H9 (cell line): ENCODE measurements around the gene FN1. TPM values are rescaled to one million over a fixed set of nuclear protein-coding genes. Genes with fewer than 3 reads are reported as not detected.

Experiments
- DNase-seq: peaks from one replicate; pipeline ENCODE4 v3.0.0-alpha.2; 2017
- H2AFZ ChIP-seq: one replicate; pipeline ENCODE4 v1.6.1; 2013; ENCODE audit warnings: mild to moderate bottlenecking, low read length, control low read depth, moderate library complexity
- H2AK5ac ChIP-seq: 2 replicates; pipeline ENCODE4 v1.6.1; 2013; ENCODE audit warnings: low read length, control low read depth, mixed read lengths; ENCODE audit not compliant: insufficient read length
- H2BK120ac ChIP-seq: one replicate; pipeline ENCODE4 v1.6.1; 2013; ENCODE audit warnings: low read depth, mild to moderate bottlenecking, low read length, control low read depth, inconsistent platforms; ENCODE audit not compliant: poor library complexity, severe bottlenecking
- H2BK12ac ChIP-seq: 2 replicates; pipeline ENCODE4 v1.6.1; 2013; ENCODE audit warnings: low read length, control low read depth, mixed read lengths, low read depth; ENCODE audit not compliant: insufficient read length
- H2BK15ac ChIP-seq: 2 replicates; pipeline ENCODE4 v1.6.1; 2013; ENCODE audit warnings: low read depth, low read length, control low read depth
- H2BK20ac ChIP-seq: one replicate; pipeline ENCODE4 v1.6.1; 2013; ENCODE audit warnings: low read depth, mild to moderate bottlenecking, low read length, control low read depth, inconsistent platforms; ENCODE audit not compliant: poor library complexity, severe bottlenecking
- H2BK5ac ChIP-seq: 2 replicates; pipeline ENCODE4 v1.6.1; 2013; ENCODE audit warnings: low read length, control low read depth, mixed read lengths; ENCODE audit not compliant: insufficient read length
- H3K14ac ChIP-seq: 2 replicates; pipeline ENCODE4 v1.6.1; 2013; ENCODE audit warnings: low read length, control low read depth; ENCODE audit not compliant: insufficient read depth
- H3K18ac ChIP-seq: 2 replicates; pipeline ENCODE4 v1.6.1; 2013; ENCODE audit warnings: low read depth, mild to moderate bottlenecking, mixed read lengths, low read length, control low read depth; ENCODE audit not compliant: insufficient read length
- H3K23ac ChIP-seq: 2 replicates; pipeline ENCODE4 v1.6.1; 2013; ENCODE audit warnings: low read length, control low read depth, mixed read lengths, low read depth; ENCODE audit not compliant: insufficient read length
- H3K23me2 ChIP-seq: 2 replicates; pipeline ENCODE4 v1.6.1; 2013; ENCODE audit warnings: low read depth, mild to moderate bottlenecking, mixed read lengths, low read length, control low read depth; ENCODE audit not compliant: insufficient read length, poor library complexity, severe bottlenecking
- H3K27ac ChIP-seq: 2 replicates; pipeline ENCODE4 v1.5.1; 2013; ENCODE audit warnings: low read length, control low read depth, mixed read lengths, low read depth; ENCODE audit not compliant: insufficient read length
- H3K27me3 ChIP-seq: 2 replicates; pipeline ENCODE4 v1.6.1; 2013; ENCODE audit warnings: low read length, control low read depth, inconsistent platforms; ENCODE audit not compliant: insufficient read depth
- H3K4ac ChIP-seq: 2 replicates; pipeline ENCODE4 v1.6.1; 2013; ENCODE audit warnings: low read depth, mild to moderate bottlenecking, control low read depth, inconsistent platforms, low read length, moderate library complexity
- H3K4me1 ChIP-seq: 2 replicates; pipeline ENCODE4 v1.6.1; 2013; ENCODE audit warnings: low read length, control low read depth, inconsistent platforms; ENCODE audit not compliant: insufficient read depth
- H3K4me2 ChIP-seq: 2 replicates; pipeline ENCODE4 v1.6.1; 2013; ENCODE audit warnings: low read length, control low read depth, mixed read lengths; ENCODE audit not compliant: insufficient read length, insufficient read depth
- H3K56ac ChIP-seq: 2 replicates; pipeline ENCODE4 v1.6.1; 2013; ENCODE audit warnings: low read depth, mild to moderate bottlenecking, mixed read lengths, low read length, control low read depth; ENCODE audit not compliant: insufficient read length
- H3K79me1 ChIP-seq: 2 replicates; pipeline ENCODE4 v1.6.1; 2013; ENCODE audit warnings: low read depth, mild to moderate bottlenecking, moderate library complexity, low read length, control low read depth, inconsistent platforms; ENCODE audit not compliant: insufficient read depth, poor library complexity, severe bottlenecking
- H3K79me2 ChIP-seq: 2 replicates; pipeline ENCODE4 v1.6.1; 2013; ENCODE audit warnings: low read length, control low read depth, inconsistent platforms; ENCODE audit not compliant: insufficient read depth
- H3K9ac ChIP-seq: 2 replicates; pipeline ENCODE4 v1.6.1; 2013; ENCODE audit warnings: low read length, control low read depth, mixed read lengths; ENCODE audit not compliant: insufficient read length; ENCODE audit errors: extremely low read depth
- H3K9me3 ChIP-seq: one replicate; pipeline ENCODE4 v1.6.1; 2013; ENCODE audit warnings: low read depth, low read length, inconsistent platforms; ENCODE audit not compliant: control insufficient read depth
- H3T11ph ChIP-seq: one replicate; pipeline ENCODE4 v1.6.1; 2013; ENCODE audit warnings: mild to moderate bottlenecking, low read length, control low read depth, inconsistent platforms
- H4K20me1 ChIP-seq: one replicate; pipeline ENCODE4 v1.6.1; 2013; ENCODE audit not compliant: control insufficient read depth, insufficient read length, insufficient read depth
- H4K5ac ChIP-seq: 2 replicates; pipeline ENCODE4 v1.6.1; 2013; ENCODE audit warnings: low read depth, mild to moderate bottlenecking, mixed read lengths, low read length, control low read depth; ENCODE audit not compliant: insufficient read length
- H4K8ac ChIP-seq: replicated peaks from 2 replicates; pipeline ENCODE4 v1.6.1; 2013; ENCODE audit warnings: low read length, control low read depth, mixed read lengths, low read depth; ENCODE audit not compliant: insufficient read length
- H4K91ac ChIP-seq: 2 replicates; pipeline ENCODE4 v1.6.1; 2013; ENCODE audit warnings: low read depth, mild to moderate bottlenecking, moderate library complexity, mixed read lengths, low read length, control low read depth; ENCODE audit not compliant: insufficient read length
- H3K27ac Mint-ChIP-seq, 3 experiments: 2 replicates in 2 of 3; 3 replicates in 1 of 3; pipeline ENCODE4 v1.8.0; 2020 to 2021; ENCODE audit warnings: mixed read lengths in 3 of 3, mild to moderate bottlenecking in 1 of 3, moderate library complexity in 1 of 3
- H3K27me3 Mint-ChIP-seq: 2 replicates; pipeline ENCODE4 v1.8.0; 2021; ENCODE audit warnings: low read depth, mild to moderate bottlenecking, moderate library complexity, mixed read lengths
- H3K36me3 Mint-ChIP-seq, 3 experiments: 2 replicates in 2 of 3; 3 replicates in 1 of 3; pipeline ENCODE4 v1.8.0; 2020 to 2021; ENCODE audit warnings: low read depth in 3 of 3, mixed read lengths in 3 of 3; ENCODE audit not compliant: insufficient read depth in 1 of 3
- H3K4me1 Mint-ChIP-seq, 2 experiments: 2 replicates each; pipeline ENCODE4 v1.8.0; 2020; ENCODE audit warnings: mixed read lengths in 2 of 2
- H3K4me3 Mint-ChIP-seq, 2 experiments: 2 replicates in 1 of 2; 3 replicates in 1 of 2; pipeline ENCODE4 v1.8.0; 2020 to 2021; ENCODE audit warnings: mild to moderate bottlenecking in 2 of 2, mixed read lengths in 2 of 2, moderate library complexity in 1 of 2
- H3K9me3 Mint-ChIP-seq, 2 experiments: 2 replicates in 1 of 2; 3 replicates in 1 of 2; pipeline ENCODE4 v1.8.0; 2020; ENCODE audit warnings: mild to moderate bottlenecking in 2 of 2, mixed read lengths in 2 of 2, moderate library complexity in 1 of 2
- WGBS: extraction: QIAGEN DNeasy Blood & Tissue Kit; methylation state at CpG from one replicate; pipeline ENCODE4 v1.1.7; 2013; ENCODE audit warnings: missing lambda C conversion rate, low lambda C conversion rate, mixed read lengths; ENCODE audit not compliant: insufficient read length; ENCODE audit errors: extremely low coverage; 5-methylcytosine and 5-hydroxymethylcytosine counted together
- total RNA-seq: library from RNA; stranded (reverse); gene quantifications from 2 replicates; pipeline ENCODE4 v1.2.1, GENCODE V29; 2021
- TF ChIP-seq, protein P1 (sequence below): fragments of 200-600 bp; sonication (generic); conservative IDR thresholded peaks from 3 replicates; pipeline ENCODE4 v1.8.0; 2021; ENCODE audit warnings: antibody characterized with exemption, mild to moderate bottlenecking

The FN1 gene
- total RNA-seq, 1 experiment from 2014 or later, result 56.0 TPM

DNA sequence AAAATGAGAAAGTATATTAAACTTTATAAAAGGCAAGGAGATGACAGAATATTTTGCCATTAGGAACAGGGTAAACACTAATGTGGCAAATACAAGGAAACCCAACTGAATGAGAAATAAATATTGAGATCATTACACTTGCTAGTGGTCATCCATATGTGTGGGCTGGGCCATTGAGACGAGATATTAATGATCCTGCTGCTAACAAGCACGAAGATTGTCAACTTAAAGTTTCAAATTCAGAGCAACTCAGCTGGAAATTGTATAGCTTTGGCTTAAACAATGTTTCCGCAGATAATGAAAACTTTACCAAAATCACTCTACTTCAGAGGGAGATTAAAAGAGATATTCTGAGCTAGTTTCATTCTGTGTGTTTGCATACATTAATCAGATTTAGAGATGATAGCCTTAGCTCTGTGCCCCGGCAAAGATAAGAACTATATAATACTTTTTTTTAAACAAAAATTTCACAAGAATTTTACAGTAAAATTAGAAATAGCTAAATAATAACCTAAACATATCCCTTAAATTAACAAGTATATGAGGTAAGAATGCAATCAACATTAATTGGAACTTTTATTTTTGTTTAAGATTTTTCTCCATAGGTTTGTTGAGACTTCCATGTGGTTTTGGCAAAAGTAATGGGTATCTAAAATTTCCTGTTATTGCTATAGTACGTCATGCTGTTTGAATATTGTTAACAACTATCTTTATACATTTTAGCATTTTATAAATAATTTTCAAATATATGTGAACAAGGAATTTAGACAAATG, 40.0 kb downstream of the FN1 start:
- H2AK5ac ChIP-seq, result no peak overlapping the region
- H3K4me1 Mint-ChIP-seq, result peaks cover 20 to 32% of the 10 kb centered on the region in 2 experiments
- no peak overlapping the region for H3K4ac ChIP-seq
- no peak overlapping the region for H3K23ac ChIP-seq
- no peaks in the 10 kb centered on the region for H4K20me1 ChIP-seq
- no peak overlapping the region for H3K56ac ChIP-seq
- H2BK12ac ChIP-seq, result no peak overlapping the region
- H3K27me3 ChIP-seq, result no peaks in the 10 kb centered on the region
- H2AFZ ChIP-seq, result no peak overlapping the region
- H3K9me3 Mint-ChIP-seq, result peaks cover 0 to 3% of the 10 kb centered on the region in 2 experiments; a peak in 1 of 5 replicates
- no peak overlapping the region for H2BK5ac ChIP-seq
- no peak overlapping the region for H3K27ac ChIP-seq
- no peak overlapping the region for H4K8ac ChIP-seq
- H3K27me3 Mint-ChIP-seq, result no peaks in the 10 kb centered on the region
- no peak overlapping the region for H3K18ac ChIP-seq
- no peaks in the 10 kb centered on the region; the same call in 1 of the 2 replicates for H3K4me1 ChIP-seq
- H2BK15ac ChIP-seq, result no peak overlapping the region
- no peak overlapping the region for H4K91ac ChIP-seq
- no peak overlapping the region for H2BK120ac ChIP-seq
- TF ChIP-seq, protein P1, sequence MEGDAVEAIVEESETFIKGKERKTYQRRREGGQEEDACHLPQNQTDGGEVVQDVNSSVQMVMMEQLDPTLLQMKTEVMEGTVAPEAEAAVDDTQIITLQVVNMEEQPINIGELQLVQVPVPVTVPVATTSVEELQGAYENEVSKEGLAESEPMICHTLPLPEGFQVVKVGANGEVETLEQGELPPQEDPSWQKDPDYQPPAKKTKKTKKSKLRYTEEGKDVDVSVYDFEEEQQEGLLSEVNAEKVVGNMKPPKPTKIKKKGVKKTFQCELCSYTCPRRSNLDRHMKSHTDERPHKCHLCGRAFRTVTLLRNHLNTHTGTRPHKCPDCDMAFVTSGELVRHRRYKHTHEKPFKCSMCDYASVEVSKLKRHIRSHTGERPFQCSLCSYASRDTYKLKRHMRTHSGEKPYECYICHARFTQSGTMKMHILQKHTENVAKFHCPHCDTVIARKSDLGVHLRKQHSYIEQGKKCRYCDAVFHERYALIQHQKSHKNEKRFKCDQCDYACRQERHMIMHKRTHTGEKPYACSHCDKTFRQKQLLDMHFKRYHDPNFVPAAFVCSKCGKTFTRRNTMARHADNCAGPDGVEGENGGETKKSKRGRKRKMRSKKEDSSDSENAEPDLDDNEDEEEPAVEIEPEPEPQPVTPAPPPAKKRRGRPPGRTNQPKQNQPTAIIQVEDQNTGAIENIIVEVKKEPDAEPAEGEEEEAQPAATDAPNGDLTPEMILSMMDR, result no peak
- H2BK20ac ChIP-seq, result no peak overlapping the region
- H3K36me3 Mint-ChIP-seq, result peaks cover 10 to 25% (median 18%) of the 10 kb centered on the region in 3 experiments
- no peak overlapping the region for H4K5ac ChIP-seq
- H3K14ac ChIP-seq, result no peak overlapping the region
- H3K9ac ChIP-seq, result no peak overlapping the region
- no peak overlapping the region for H3K4me3 Mint-ChIP-seq
- no peak overlapping the region for H3T11ph ChIP-seq
- H3K4me2 ChIP-seq, result no peak overlapping the region
- no peaks in the 10 kb centered on the region for H3K23me2 ChIP-seq
- no peaks in the 10 kb centered on the region for H3K79me1 ChIP-seq
- H3K27ac Mint-ChIP-seq, result no peak overlapping the region
- H3K79me2 ChIP-seq, result no peaks in the 10 kb centered on the region
- no peak for DNase-seq
- no CpG with 5 or more reads among the region's 5 CpGs for WGBS
- no peaks in the 10 kb centered on the region for H3K9me3 ChIP-seq
